Fibroblast of skin of left biceps (primary cell): ENCODE results near the gene MAG.

Experiments
- DNase-seq, 2 experiments: peaks; one replicate each; pipeline ENCODE4 v3.0.0-alpha.2; 2013; ENCODE audit warnings: low read depth in 2 of 2

The MAG gene

DNA sequence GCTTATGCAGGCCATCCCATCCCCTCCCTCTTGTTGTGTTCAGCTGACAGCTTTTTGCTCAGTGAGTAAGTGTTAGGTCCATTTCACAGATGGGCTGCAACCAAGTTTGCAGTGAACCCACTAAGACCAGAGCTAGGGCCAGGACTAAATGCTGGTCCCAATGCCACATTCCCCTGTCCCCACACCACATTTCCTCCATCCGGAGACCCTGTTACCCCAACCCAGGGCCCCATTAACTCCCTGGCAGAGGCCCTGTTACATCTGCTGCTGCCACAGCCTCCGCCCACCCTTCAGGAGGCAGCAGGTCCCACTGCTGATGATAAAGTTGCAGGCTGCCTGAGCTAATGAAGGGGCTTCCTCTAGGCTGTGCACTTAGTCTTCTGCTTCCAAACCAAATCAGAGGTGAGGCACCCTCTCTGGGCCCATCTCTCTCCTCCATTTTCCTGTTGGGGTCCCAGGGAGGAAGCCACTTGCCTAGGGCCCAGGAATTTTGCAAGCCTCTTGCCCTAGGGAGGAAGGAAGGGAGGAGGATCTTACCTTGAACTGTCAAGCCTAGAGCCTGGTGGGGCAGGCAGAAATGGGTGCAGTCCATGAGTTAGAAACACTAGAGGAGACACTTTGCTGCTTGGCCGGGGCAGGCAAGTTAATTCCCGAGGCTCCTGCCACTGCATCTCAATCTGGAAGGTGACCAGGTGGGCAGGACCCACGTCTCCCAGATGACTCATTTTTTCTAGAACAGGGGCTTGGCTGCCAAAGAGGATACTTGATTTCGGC lies 26.6 kb upstream of the MAG start:
- DNase-seq: no peak

- no peak for DNase-seq
Observed at GRCh38 chr19:35265900-35266519, 26.0 kb upstream of the MAG start.

DNA sequence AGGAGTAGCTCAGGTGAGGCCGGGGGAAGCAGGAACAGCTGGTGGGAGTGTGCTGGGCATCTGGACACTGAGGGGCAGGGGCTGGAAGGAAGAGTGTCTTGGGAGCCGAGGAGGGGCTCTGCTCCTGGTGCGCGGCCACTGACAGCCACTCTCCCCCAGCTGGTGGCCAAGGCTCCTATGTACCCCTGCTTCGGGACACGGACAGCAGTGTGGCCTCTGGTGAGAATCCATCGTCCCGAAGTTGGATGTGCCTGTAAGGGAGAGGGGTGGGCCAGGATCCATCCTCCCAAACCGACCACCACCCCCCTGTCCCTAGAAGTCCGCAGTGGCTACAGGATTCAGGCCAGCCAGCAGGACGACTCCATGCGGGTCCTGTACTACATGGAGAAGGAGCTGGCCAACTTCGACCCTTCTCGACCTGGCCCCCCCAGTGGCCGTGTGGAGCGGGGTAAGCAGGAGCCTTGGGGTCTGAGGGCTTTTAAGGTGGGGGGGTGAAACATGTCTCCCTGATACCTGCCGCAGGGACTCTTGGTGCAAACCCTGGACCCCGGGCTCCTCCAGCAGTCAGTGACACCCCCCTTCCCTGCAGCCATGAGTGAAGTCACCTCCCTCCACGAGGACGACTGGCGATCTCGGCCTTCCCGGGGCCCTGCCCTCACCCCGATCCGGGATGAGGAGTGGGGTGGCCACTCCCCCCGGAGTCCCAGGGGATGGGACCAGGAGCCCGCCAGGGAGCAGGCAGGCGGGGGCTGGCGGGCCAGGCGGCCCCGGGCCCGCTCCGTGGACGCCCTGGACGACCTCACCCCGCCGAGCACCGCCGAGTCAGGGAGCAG lies 25.2 kb upstream of the MAG start:
- no peak for DNase-seq

- no peak for DNase-seq
Observed at GRCh38 chr19:35267353-35267817, 24.6 kb upstream of the MAG start.

DNA sequence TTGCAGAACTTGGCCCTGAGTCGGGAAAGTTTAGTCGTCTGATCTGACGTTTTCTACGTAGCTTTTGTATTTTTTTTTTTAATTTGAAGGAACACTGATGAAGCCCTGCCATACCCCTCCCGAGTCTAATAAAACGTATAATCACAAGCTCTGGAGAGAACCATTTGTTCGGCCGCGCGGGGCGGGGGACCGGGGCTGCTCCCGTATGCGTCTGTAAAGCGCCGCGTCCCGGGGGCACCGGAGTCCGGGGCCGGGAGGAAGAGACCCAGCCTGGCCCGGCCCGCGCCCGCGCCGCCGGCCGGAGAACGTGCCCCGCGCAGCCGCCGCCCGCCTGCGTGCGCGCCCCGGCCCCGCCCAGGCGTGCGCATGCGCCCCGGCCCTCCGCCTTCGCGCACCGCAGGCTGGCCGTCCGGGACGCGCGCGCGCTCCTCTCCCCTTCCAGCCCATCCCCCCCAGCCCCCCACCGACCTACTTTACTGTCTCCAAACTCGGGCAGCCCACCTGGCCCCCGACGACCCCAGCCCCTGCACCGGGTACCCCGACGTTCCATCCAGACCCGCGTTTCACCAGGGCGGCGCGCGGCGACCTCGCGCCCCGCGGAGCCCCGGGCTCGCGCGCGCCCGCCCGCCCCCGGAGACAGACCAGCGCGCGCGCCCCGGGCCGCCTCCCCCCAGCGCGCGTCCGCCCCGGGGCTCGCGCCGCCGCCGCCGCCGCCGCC lies 24.0 kb upstream of the MAG start:
- peak; percentile 36 to 47 for DNase-seq

GRCh38 chr19:35268536-35269437 lies 23.2 kb upstream of the MAG start, which contains the start of gene USF2:
USF2 (plus strand) TSS chr19:35268962; CDS start chr19:35269102, 140 bp downstream.
- peak; percentile 8 to 36 for DNase-seq

DNA sequence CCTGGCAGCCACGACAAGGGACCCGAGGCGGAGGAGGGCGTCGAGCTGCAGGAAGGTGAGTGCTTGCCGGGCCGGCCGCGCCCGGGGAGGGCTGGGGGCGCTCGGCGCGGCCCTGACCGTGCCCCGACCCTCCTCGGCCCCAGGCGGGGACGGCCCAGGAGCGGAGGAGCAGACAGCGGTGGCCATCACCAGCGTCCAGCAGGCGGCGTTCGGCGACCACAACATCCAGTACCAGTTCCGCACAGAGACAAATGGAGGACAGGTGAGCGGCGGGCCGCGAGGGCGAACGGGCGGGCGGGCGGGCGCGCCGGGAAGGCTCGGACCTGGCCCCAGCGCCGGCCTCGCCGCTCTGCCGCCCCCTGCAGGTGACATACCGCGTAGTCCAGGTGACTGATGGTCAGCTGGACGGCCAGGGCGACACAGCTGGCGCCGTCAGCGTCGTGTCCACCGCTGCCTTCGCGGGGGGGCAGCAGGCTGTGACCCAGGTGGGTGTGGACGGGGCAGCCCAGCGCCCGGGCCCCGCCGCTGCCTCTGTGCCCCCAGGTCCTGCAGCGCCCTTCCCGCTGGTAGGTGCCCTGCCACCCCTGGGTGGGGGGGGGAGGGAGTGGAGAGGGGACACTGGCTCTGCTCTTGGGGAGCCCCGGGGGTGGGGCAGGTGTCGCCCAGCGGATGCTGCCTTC lies 22.4 kb upstream of the MAG start:
- peak; percentile 20 to 21 for DNase-seq

GRCh38 chr19:35270381-35270811 lies 21.6 kb upstream of the MAG start:
- DNase-seq: no peak

- no peak for DNase-seq
Observed at GRCh38 chr19:35271546-35271945, 20.4 kb upstream of the MAG start.

DNA sequence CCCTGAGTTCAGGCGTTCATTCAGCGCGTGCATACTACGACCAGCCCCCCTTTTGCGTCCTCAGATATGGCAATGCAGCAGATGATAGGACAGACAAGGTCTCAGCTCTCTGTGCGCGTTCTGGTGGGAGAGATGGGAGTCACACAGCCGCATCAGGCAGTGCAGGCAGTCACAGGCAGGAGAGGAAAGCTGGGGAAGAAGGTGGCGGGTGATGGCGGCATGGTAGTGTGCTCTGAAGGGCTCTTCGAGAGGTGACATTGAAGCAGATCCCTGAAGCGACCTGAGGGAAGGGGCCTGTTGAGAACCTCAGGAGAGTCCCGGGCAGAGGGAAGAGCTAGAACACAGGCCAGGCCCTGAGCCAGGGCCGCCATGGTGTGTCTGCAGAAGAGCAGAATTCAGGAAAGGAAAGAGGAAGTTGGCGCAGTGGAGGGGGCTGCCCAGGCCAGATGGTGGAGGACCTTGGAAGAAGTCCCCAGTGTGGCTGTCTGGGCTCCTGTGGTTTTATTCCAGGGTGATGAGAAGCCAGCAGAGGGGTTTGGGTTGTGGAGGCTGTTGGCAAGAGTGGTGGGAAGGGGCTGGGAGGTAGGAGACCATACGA lies 19.7 kb upstream of the MAG start:
- no peak for DNase-seq

DNA sequence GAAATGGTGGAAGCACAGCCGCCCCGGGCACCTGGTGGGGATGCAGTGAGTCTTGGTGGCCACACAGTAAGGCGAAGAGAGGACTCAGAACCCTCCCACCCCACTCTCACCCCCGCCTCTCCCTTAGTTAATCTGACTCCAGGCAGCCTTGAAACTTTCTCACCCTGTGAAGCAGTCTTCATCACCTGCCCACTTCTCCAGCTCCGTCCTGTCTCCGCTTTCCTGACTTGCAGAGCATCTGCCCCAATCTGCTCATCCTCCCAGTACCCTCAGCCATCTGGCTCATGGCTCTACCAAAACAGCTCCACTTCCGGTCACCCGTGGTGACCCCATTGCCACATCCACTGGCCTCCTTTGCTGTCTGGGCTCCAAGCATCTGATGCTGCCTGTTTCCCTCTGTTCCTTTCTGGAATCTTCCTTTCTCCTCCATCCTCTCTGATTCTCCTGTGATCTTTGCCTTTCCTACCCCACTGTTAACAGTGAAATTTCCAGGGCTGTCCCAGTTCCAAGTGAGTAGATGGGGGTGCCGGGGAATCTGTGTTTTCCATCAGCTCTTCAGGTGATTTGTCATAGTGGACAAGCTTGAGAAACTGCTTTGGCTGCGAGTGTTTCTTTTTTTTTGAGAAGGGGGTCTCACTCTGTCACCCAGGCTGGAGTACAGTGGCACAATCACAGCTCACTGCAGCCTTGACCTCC lies 18.9 kb upstream of the MAG start:
- no peak for DNase-seq

DNA sequence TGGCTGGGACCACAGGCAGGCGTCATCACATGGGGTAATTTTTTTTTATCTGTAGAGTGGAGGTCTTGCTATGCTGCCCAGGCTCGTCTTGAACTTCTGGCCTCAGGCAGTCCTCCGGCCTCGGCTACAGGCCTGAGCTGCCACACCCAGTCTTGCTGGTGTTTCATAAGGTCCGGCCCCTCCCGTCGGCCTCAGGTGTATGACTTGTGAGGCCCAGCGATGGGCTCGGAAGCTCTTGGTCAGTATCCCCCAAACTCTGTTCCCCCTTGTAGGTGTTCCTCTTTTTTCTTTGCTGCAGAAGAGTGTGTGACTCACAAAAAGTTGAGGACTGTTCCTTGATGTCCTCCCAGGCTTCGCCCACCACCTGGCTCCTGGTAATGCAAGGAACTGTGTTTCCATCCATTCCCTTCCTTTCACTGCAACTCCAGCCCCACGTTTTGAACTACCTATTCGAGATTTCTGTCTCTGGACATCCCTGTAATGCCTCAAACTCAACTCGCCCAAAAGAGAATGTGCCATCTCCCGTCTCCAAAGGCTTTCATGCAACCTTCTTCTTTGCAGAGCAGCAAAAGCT lies 18.2 kb upstream of the MAG start:
- no peak for DNase-seq

- DNase-seq: no peak
Observed at GRCh38 chr19:35274323-35274722, 17.6 kb upstream of the MAG start.

GRCh38 chr19:35276706-35277281 lies 15.2 kb upstream of the MAG start:
- DNase-seq: no peak

GRCh38 chr19:35278578-35279284 lies 13.2 kb upstream of the MAG start:
- no peak for DNase-seq

- DNase-seq: no peak
Observed at GRCh38 chr19:35279374-35279773, 12.6 kb upstream of the MAG start.

- DNase-seq: no peak
Observed at GRCh38 chr19:35279985-35280821, 11.8 kb upstream of the MAG start.
